ENCODE data around the gene SPON1.

Gene SPON1

DNA sequence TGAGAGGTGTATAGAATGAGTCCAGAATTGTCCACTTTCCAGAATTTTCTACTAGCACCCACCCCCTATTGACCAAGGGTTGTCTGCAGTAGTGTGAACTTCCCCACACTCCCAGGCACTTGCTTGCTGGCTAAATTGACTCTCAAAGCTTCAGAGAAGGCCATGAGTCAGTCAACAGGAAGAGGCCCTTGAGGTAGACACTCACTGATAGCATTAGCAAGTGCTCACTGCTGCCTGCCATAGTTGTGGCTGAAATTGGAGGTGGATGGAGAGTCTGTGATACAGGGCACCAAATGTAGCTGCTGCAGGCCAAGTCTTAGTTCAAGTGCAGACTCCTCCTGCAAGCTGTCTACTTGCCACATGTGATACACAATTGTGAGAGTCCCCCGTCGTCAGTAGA, 156.8 kb downstream of the SPON1 start:
- no peak overlapping the region for H3K4me3 ChIP-seq (ENCODE audit: low read depth, low read length)
- TF ChIP-seq, protein P1, sequence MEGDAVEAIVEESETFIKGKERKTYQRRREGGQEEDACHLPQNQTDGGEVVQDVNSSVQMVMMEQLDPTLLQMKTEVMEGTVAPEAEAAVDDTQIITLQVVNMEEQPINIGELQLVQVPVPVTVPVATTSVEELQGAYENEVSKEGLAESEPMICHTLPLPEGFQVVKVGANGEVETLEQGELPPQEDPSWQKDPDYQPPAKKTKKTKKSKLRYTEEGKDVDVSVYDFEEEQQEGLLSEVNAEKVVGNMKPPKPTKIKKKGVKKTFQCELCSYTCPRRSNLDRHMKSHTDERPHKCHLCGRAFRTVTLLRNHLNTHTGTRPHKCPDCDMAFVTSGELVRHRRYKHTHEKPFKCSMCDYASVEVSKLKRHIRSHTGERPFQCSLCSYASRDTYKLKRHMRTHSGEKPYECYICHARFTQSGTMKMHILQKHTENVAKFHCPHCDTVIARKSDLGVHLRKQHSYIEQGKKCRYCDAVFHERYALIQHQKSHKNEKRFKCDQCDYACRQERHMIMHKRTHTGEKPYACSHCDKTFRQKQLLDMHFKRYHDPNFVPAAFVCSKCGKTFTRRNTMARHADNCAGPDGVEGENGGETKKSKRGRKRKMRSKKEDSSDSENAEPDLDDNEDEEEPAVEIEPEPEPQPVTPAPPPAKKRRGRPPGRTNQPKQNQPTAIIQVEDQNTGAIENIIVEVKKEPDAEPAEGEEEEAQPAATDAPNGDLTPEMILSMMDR (IDR thresholded peaks at IDR 0.05; ENCODE audit: borderline replicate concordance, insufficient read depth, low read depth, low read length) = no peak

DNA sequence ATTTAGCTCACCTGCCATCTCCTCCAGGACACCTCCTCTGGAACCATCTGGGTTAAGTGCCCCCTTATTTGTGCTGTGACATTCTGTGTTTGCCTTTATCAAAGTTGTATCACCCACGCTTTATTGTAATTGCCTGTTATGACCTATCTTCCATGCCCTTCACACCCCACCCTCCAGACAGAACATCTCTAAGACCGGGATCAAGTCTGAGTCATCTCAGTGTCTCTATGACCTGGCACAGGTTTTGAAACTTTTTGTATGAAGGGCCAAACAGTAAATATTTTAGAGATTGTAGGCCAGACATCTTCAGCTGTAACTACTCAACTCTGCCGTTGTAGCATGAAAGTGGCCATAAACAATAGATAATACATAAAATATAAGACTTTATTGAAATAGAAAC, 161.8 kb downstream of the SPON1 start:
- H3K4me3 ChIP-seq (ENCODE audit: low read depth, low read length) = no peak overlapping the region
- TF ChIP-seq, protein P1 (IDR thresholded peaks at IDR 0.05; ENCODE audit: borderline replicate concordance, insufficient read depth, low read depth, low read length) = no peak

DNA sequence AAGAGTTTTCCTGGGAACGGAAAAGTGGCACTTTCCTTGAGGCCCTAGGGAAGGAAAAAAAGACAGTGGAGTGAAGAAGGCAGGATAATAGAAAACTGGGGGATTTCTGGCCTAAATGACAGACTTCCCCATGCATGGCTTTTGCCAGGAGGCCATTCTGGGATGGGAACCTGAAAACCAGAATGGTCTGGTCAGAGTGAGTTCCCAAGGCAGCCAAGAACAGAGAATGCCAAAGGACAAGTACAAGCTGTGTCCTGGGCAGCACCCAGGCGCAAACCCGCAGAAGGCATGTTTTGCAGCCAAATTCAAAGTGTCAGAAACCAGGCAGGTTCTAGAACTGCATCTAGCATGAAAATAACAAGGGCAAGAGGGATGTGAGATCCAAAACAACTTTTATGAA, 162.4 kb downstream of the SPON1 start:
- TF ChIP-seq, protein P1 (IDR thresholded peaks at IDR 0.05; ENCODE audit: borderline replicate concordance, insufficient read depth, low read depth, low read length) = no peak

DNA sequence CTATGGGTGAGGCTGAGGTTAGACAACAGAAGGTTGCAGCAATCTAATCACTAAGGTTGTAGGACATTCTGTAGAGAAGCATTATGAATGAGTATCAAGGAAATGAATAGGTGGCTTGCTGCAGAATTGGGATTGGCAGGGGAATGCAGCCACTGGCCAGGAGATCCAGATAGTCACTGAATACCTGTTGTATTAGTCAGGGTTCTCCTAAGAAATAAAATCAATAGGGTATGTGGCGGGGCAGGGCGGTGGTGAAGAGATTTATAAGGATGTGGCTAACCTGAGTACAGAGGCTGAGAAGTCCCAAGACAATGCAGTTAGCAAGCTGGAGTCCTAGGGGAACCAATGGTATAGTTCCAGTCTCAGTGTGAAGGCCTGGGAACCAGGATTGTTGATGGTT, 163.0 kb downstream of the SPON1 start:
- H3K4me3 ChIP-seq (ENCODE audit: low read depth, low read length) = no peak overlapping the region
- TF ChIP-seq, protein P1 (IDR thresholded peaks at IDR 0.05; ENCODE audit: borderline replicate concordance, insufficient read depth, low read depth, low read length) = no peak

More for the DNA sequence above, 162.4 kb downstream of the SPON1 start:
- no peak overlapping the region for H3K4me3 ChIP-seq (ENCODE audit: low read depth, low read length)

DNA sequence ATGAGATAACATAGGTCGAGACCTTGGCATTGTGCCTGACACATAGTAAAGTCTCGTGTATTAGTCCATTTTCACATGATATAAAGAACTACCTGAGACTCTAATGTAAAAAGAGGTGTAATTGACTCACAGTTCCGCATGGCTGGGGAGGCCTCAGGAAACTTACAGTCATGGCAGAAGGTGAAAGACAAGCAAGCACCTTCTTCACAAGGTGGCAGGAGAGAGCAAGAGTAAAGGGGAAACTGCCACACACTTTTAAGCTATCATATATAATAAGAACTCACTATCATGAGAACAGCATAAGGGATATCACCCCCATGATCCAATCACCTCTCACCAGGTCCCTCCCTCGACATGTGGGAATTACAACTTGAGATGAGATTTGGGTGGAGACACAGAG, 165.2 kb downstream of the SPON1 start:
- TF ChIP-seq, protein P1 (IDR thresholded peaks at IDR 0.05; ENCODE audit: borderline replicate concordance, insufficient read depth, low read depth, low read length) = no peak
- H3K4me3 ChIP-seq (ENCODE audit: low read depth, low read length) = no peak overlapping the region

DNA sequence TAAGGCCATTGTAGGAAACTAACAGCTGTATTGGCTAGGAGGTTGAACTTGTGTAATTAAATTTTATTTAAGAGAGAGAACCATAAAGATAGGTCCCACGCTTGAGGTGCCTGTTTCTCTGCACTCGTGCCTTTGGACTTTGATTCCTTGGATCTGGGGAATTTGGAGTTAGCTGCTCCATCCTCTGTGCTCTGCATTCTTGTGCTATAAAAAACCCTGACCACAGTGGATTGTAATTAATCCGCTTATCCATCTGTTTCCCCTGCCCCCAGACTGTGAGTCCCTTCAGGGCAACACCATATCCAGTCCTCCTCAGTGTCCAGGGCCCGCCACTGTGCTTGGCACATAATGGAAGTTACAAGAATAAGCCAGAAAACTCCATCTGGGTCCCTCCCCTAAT, 169.8 kb downstream of the SPON1 start:
- no peak overlapping the region for H3K4me3 ChIP-seq (ENCODE audit: low read depth, low read length)
- TF ChIP-seq, protein P1 (IDR thresholded peaks at IDR 0.05; ENCODE audit: borderline replicate concordance, insufficient read depth, low read depth, low read length) = no peak

DNA sequence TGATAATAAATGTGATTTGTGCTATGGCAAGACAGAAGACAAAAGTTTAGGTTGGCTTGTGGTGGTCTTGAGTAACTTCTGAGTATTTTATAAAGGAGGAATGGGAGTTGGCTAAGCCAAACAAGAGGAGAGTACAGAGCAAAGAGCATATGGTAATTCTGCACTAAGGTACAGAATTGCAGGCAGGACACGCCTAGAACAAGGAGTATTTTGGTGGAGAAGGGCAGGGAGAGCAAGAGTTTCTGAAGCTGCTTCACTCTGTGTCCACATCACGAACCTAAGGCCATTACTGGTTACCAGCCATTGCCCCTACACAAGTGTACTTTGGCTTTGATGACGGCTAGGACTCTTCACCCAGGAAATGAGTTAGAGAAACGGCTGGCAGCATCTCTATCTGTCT, 170.9 kb downstream of the SPON1 start:
- H3K4me3 ChIP-seq (ENCODE audit: low read depth, low read length) = no peak overlapping the region
- TF ChIP-seq, protein P1 (IDR thresholded peaks at IDR 0.05; ENCODE audit: borderline replicate concordance, insufficient read depth, low read depth, low read length) = no peak

Measured in GM12875 (cell line).